ENCODE measurements around the gene PACRG. TPM values are rescaled to one million over a fixed set of nuclear protein-coding genes. Genes with fewer than 3 reads are reported as not detected.

The PACRG gene
- total RNA-seq, 4 donors from 2014 or later: 1.7 to 7.7 (median 3.7) TPM

- Histone ChIP-seq H3K4me3 (replicated peaks in 1 of 3) (no peak overlapping the region), H3K4me1 (no peaks in the 10 kb centered on the region), H3K27me3 (no peaks in the 10 kb centered on the region), H3K27ac (no peak overlapping the region), H3K36me3 (no peaks in the 10 kb centered on the region), H3K9me3 (no peaks in the 10 kb centered on the region)
- no peak for TF ChIP-seq CTCF (IDR thresholded peaks at IDR 0.05)
- no peak for TF ChIP-seq POLR2A (IDR thresholded peaks at IDR 0.05)
- intact Hi-C loops (cut with DNase I): no loop called here
- DNase-seq: no peak
- 67 to 82% methylated on average over 4 of the region's 4 CpGs for WGBS, 2 donors
Measured at GRCh38 chr6:163209005-163209404, 481.2 kb downstream of the PACRG start.

GRCh38 chr6:163212123-163212522 lies 484.3 kb downstream of the PACRG start:
- no peak for TF ChIP-seq CTCF (IDR thresholded peaks at IDR 0.05)
- TF ChIP-seq POLR2A (IDR thresholded peaks at IDR 0.05): no peak
- intact Hi-C loops (cut with DNase I): no loop called here
- no peaks in the 10 kb centered on the region for H3K9me3 ChIP-seq
- no peak overlapping the region for H3K4me3 ChIP-seq (replicated peaks in 1 of 3)
- WGBS, 2 donors: 42 to 98% methylated on average over 1 of the region's 1 CpG
- no peak for DNase-seq
- H3K27me3 ChIP-seq: no peaks in the 10 kb centered on the region
- H3K4me1 ChIP-seq: no peaks in the 10 kb centered on the region
- H3K36me3 ChIP-seq: no peaks in the 10 kb centered on the region
- H3K27ac ChIP-seq: no peak overlapping the region

DNA sequence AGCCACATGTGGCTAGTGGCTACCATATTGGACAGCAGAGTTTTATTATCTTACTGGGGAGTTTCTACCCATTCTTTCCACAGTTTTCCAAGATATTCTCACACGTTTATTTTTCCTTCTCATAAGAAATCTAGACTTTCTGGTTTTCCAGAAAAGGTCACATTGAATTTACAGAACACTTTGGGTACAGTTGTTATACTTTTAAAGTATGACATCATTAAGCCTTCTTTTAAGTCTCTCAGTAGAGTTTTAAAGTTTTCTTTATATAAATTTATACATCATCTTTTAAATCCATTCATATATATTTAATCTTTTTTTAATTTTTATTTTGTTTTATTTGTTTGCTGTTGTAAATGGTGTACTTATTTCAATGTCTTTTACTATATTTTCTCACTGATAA lies 486.5 kb downstream of the PACRG start:
- no peak for DNase-seq
- 70 to 84% methylated on average over 1 of the region's 1 CpG for WGBS, 2 donors
- Histone ChIP-seq H3K27ac (no peak overlapping the region), H3K27me3 (no peaks in the 10 kb centered on the region), H3K36me3 (no peaks in the 10 kb centered on the region), H3K4me1 (no peaks in the 10 kb centered on the region), H3K4me3 (replicated peaks in 1 of 3) (no peak overlapping the region), H3K9me3 (no peaks in the 10 kb centered on the region)
- TF ChIP-seq CTCF (IDR thresholded peaks at IDR 0.05) (no peak), POLR2A (IDR thresholded peaks at IDR 0.05) (no peak)
- intact Hi-C loops (cut with DNase I): no loop called here

DNA sequence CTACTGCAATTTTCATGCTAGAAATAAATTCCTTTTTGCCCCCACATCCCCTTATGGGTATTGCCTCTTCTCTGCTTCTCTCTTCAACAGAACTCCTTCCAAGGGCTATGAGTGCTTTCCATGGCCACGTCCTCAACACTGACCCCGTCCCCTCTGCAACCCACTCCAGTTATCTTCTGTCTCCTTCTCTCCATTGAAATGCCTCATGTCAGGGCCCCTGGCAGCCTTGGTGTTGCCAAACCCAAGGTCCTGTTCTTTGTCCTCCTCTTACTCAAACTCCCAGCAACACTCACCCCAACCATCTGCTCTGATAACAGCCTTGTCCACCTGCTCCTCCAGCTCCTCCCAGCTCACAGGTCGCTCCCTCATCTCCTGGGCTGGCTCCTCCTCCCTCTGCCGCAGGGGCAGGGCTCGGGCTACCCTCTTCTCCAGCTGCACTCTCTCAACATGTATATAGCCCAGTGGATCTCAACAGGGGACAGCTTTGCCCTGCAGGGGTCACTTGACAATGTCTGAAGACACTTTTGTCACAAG lies 490.7 kb downstream of the PACRG start:
- DNase-seq: no peak
- TF ChIP-seq POLR2A (IDR thresholded peaks at IDR 0.05): no peak
- no peak for TF ChIP-seq CTCF (IDR thresholded peaks at IDR 0.05)
- Histone ChIP-seq H3K27me3 (no peaks in the 10 kb centered on the region), H3K4me1 (no peaks in the 10 kb centered on the region), H3K27ac (no peak overlapping the region), H3K4me3 (replicated peaks in 1 of 3) (no peak overlapping the region), H3K36me3 (no peaks in the 10 kb centered on the region), H3K9me3 (no peaks in the 10 kb centered on the region)
- intact Hi-C loops (cut with DNase I): no loop called here
- 88 to 91% methylated on average over 5 of the region's 5 CpGs for whole genome bisulfite sequencing, 2 donors

GRCh38 chr6:163226181-163226835 lies 498.5 kb downstream of the PACRG start:
- no peaks in the 10 kb centered on the region for H3K27me3 ChIP-seq
- WGBS, 2 donors: 94 to 95% methylated on average over 8 to 9 of the region's 9 CpGs
- no peak overlapping the region for H3K4me3 ChIP-seq (replicated peaks in 1 of 3)
- intact Hi-C loops (cut with DNase I): no loop called here
- H3K4me1 ChIP-seq: no peaks in the 10 kb centered on the region
- no peaks in the 10 kb centered on the region for H3K9me3 ChIP-seq
- no peak for TF ChIP-seq CTCF (IDR thresholded peaks at IDR 0.05)
- no peak for TF ChIP-seq POLR2A (IDR thresholded peaks at IDR 0.05)
- no peaks in the 10 kb centered on the region for H3K36me3 ChIP-seq
- no peak for DNase-seq
- H3K27ac ChIP-seq: no peak overlapping the region
